Brain pericyte (primary cell): ENCODE data around the gene ARPIN.
"Not testable (repeated sequence)": the region's sequence is repeated elsewhere in the genome, so short reads cannot be mapped to it uniquely, and the experiment has no call there.

ENCODE experiments used
- DNase-seq: peaks from one replicate; pipeline ENCODE4 v3.0.0-alpha.2; 2012; ENCODE audit warnings: low read depth, low spot score

The ARPIN gene

DNA sequence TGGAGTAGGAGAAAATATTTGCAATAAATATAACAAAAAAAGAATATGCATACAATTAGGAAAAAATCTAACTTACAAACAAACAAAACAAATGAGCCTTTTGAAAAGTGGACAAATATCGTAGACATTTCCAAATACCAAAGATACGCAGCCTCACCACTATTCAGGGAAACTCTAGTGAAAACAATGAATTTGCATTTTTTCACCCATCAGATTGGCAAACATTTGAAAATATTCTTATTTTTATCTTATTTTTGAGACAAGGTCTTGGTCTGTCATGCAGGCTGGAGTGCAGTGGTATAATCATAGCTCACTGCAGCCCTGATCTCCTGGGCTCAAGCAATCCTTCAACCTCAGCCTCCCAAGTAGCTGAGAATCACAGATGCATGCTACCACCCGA is 34.4 kb downstream of the ARPIN start:
- no peak for DNase-seq

DNA sequence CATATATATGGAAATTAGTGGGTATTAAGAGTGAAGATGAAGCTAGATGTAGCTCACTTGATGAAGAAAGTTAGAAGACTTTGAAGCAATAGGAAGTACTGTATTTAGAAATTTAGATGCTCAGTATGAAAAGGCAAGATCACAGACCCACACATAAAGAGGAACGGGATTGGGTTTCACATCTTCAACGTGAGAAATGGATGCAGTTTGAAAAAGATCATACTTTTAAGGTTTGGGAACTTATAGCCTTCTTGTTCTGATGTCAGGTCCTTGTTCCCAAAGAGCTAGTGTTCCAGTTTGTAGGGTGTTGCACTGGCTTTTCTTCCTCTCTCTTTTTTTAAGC is 35.7 kb downstream of the ARPIN start:
- no peak for DNase-seq

DNA sequence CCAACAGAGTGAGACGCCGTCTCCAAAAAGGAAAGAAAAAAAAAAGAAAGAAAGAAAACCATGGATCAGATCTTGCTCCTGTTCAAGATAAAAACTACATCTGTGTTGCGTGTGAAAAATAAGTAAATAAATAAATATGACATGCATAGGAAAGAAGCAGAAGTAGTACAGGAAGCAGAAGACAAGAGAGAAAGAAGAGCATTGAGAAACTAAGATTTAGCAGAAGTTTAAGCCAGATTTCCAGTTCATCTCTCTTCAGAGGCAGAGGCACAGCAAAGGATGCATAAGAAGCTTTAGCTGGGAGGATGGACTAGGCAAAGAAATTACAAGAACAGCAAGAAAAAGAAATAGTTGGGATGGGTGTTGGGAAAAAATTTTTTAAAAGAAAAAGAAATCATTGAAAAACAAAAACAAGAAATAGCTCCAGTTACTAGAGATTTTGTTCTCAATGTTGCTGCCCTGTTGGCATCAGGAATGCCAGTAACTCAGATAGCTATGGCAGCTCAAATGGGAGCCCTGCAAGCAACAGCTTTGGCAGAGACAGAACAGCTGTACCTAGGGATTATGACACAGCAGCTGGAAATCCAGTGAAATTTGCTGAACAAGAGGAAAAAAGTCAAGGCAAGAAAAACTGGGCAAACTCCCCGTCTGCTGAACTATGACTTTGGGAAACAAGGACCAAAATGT is 36.2 kb downstream of the ARPIN start:
- no peak for DNase-seq

DNA sequence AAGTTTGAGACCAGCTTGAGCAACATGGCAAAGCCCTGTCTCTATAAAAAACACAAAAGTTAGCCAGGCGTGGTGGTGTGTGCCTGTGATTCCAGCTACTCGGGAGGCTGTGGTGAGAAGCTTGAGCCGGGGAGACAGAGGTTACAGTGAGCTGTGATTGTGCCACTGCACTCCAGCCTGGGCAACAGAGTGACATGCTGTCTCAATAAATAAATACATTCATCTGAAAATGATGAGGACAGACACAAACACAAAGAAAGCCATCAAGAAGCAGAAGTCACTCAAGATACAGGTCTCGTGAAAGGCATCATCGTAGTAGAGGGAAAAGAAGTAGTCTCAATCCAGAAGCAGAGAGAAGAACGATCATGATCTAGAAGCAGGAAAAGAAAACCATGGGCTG is 37.0 kb downstream of the ARPIN start:
- no peak for DNase-seq

DNA sequence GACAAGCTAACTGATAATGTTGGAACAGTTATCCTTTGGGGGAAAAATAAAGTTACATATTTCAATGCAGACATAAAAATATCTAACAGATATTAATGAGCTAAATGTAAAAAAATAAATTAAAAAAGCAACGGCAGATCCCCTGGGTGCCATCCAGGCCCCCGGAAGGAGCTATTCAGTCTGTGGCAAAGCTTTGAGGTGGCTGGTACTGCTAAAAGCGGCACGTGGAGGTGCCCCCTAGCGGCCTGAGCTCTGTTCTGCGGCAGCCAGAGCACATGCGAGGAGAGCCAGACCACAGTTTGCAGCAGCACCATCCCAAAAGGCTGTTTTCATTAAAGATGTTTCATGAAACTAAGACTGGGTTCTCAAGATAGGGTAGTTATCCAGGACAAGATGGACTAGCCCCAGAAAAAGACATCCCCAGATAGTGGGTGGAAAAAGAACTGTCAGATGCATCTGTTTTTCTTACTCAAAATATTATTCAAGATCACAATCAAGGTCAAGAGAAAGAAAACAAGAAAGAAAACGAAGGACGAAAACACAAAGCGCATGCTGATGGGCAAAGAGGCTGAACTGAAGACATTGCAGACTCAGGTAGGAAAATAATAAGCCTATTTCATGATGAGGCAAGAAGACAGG is 37.7 kb downstream of the ARPIN start:
- DNase-seq: no peak

DNA sequence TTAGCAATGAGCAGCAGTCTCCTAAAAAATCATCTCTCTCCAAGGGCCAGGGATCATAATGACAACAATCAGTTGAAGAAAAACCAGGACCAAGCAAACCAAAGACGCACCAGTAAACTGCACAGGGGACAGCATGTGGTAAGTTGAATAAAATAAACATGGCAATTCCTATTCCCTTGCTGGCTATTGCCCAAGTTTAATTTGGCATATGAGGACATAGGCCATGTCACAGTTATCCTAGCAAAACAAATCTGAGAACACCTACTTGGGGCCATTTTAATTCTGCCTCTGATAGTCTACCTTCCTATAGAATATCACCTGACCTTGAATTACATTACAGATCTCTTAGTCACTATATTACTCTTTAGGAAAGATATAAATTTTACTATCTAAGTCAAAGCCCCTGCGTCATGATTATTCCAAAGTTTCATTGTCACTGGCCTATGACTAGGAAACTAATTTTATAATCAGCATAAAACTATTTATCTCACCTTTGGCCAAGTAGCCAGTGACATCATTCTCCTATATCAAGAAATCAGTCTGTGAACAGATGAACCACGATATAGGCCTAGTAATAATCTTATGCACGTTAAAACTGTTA is 42.0 kb downstream of the ARPIN start:
- no peak for DNase-seq

DNA sequence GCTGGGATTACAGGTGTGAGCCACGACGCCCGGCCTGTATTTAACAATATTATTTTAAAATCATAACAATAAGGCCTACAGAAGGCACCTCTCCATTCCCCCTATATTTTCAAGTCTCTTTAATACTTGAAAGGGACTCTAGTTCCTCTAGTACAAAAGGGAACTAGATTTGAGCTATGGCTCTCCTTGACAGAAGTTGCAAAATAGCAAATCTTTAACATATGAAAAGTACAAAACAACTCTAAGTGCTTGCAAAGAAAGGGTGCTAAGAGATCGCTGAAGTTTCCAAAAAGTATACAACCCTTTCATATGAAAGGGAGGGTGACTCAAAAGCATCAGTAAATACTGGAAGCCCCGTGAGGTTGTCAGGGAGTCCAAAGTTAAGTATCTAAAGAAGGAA is 42.7 kb downstream of the ARPIN start:
- no peak for DNase-seq

DNA sequence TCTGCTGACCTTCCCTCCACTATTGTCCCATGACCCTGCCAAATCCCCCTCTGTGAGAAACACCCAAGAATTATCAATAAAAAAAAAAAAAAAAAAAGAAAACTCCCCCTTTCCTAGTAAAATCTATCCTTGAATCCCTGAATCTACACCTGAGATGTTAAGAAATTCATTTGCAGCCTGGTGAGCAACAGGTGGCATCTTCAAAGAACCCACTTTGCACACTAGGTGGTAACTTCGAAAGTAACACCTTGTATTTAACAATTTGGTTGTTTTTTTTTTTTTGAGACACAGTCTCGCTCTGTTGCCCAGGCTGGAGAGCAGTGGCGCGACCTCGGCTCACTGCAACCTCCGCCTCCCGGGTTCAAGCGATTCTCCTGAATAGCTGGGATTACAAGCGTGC is 43.3 kb downstream of the ARPIN start:
- DNase-seq: not testable (repeated sequence)

DNA sequence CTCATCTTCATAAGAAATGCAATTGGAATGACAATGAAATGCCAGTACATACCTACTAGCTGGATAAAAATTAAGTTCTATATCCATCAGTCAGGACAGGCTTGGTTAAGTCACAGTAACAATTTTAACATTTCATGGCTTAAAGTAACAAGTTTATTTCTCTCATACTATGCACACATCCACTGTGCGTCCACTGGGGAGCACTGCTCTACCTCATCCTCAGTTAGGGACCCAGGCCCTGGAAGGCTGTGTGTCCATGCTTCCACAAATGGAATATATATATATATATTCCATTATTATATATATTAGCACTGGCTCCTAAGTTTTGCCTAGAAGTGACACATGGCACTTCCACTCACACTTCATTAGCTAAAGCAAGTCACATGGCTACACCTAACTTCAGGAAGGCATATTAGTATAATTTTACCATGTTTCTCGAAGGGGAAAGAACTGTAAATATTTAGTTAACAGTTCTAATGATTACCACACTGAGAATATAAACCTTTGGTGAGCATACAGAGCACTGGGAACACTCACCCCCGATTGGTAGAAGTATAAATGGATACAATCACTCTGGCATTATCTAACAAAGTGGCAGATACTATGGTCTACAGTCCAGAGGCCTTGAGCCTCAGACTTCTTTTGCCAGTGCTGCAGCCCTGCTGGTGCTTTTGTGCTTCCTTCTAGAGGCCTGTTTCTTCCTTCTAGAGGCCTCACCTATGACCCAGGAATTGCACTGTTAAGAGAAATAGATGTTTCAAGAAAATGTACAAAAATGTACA is 47.6 kb downstream of the ARPIN start:
- DNase-seq: no peak

DNA sequence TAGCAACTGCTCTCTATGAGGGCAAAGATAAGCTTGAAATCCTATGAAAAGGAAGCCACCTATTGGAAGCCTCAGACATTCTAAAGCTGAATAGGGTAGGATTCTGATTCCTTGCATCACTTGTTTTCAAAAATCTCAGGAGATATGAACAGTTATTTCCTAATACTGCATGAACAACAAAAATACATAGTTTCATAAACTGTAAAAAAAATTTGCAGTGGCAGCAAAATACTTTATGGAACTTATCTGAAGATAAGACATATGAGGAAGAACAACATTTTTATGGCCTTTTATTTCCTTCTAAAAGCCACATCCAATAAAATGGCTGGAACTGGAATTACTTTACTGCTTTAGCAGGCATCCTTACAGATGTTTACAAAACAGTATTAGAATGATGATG is 48.8 kb downstream of the ARPIN start:
- DNase-seq: no peak

DNA sequence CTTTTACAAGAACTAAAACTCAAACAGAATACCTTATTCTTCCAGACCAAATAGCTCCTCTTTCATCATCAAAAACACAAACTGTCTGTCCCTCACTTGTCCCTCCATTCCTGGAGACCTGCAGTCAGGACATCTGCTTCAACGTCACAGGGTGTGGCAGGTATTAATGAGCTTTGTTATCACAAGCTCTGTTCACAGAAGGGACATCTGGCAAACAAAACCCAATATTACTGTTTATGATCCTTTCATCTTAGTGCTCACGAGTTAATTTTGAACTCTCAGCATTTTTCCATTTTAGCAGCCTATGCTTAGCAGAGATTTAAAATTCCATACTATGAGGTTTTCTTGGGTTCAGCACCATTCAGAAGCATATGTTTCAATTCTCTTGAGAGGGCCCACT is 51.9 kb downstream of the ARPIN start:
- no peak for DNase-seq

DNA sequence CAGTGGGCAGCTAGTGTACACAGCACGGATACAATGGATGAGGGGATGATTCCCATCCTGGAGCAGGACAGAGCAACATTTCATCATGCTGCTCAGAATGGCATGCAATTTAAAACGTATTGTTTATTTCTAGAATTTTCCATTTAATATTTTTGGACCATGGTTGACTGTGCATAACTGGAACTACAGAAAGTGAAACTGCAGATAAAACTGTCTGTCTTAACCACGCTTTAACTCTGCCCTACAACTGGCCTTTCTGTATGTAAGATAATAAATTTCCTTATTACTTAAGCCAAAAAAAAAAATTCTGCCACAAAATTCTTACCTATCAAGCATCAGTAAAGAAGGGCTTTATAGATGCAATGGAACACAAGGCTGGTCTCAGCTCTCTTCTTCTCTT is 52.3 kb downstream of the ARPIN start:
- DNase-seq: no peak

DNA sequence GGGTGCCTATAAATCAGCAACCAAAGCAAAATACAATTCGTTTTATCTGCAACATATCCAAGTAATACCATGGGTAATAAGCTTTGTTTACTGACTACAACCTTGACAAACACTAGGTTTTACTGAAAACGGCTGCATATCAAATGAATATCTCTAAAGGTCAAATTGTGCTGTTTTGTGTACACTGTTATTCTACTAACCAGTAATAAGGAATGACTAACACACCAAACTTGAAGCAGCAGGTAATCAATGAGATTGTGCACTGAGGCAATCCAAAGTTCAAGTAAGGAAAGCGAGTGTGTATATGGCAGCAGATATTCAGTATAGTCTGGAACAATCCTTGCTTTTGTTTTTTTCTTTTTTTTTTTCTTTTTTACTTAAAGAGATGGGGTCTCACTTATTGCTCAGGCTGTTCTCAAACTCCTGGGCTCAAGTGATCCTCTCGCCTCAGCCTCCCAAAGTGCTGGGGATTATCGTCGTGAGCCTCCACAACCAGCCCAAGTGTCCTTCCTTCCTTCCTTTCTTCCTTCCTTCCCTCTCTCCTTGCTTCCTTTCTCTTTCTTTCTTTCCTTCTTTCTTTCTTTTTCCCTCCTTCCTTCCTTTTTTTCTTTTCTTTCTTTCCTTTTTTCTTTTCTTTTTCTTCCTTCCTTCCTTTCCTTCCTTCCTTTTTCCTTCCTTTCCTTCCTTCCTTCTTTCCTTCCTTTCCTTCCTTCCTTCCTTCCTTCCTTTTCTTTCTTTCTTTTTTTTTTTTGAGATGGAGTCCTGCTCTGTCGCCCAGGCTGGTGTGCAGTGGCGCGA is 53.9 kb downstream of the ARPIN start:
- DNase-seq: no peak

DNA sequence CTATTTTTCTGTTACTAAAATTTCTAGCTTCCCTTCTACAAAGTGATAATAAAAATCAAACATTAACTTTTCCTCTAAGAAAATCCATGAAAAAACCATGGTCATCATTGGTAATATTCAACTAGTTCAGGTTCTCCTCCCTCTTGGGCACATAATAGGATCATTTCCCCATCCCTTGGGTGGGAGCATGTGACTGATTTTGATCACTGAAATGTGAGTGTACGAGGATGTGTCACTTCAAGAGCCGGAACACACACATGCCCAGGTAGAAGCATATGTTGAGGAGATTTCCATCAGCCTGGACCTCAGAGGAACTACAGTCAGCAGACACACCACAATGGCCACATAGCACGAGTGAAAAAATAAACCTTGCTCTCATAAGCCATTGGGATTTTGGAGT is 55.1 kb downstream of the ARPIN start:
- DNase-seq: no peak

DNA sequence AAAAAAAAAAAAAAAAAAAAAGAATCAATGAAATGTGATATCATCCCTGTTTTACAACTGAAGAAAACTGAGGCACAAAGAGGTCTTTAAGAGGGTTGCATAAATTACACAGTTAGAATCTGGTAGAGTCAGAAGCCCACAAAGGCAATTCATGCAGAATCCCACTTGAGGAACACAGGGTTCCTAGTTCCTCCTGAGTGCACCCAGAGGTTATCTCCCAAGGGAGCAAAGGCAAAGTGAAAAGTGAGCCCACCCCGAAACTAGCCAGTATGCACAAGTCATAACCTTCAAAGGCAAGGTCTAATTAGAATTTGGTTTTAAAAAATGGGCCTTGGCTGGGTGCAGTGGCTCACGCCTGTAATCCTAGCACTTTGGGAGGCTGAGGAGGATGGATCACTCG is 56.8 kb downstream of the ARPIN start:
- DNase-seq: no peak

DNA sequence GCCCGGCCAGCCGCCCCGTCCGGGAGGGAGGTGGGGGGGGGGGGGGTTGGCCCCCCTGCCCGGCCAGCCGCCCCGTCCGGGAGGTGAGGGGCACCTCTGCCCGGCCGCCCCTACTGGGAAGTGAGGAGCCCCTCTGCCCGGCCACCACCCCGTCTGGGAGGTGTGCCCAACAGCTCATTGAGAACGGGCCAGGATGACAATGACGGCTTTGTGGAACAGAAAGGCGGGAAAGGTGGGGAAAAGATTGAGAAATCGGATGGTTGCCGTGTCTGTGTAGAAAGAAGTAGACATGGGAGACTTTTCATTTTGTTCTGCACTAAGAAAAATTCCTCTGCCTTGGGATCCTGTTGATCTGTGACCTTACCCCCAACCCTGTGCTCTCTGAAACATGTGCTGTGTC is 57.9 kb downstream of the ARPIN start:
- not testable (repeated sequence) for DNase-seq

DNA sequence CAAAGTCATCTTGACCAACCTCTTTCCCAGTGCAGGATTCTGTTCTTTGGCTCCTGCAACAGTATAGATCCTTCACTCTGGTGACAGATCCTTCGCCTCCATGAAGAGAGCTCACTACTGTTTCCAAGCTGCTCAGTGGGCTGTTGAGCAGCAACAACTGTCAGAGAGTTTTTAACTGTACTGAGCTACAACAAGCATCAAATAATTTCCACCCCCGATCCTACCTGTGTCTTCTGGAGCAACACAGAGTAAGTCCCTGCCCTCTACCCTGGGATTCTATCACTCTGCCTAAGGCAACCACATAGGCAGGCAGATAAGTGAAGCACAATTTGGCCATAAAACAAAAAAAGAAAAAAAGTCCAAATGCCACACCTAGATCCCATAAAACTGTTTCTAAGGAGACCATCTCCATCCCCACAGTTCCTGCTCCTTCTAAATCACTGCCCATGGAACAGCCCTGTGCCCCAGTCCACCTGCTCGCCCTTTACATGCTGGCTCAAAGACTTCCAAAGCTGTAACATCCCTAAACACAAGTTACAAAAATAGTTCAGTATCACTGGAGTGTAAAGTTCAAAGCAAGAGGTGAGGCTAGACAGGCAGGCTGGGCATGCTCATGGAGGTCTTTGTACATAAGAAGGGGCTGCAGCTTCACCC is 60.3 kb downstream of the ARPIN start:
- DNase-seq: no peak

DNA sequence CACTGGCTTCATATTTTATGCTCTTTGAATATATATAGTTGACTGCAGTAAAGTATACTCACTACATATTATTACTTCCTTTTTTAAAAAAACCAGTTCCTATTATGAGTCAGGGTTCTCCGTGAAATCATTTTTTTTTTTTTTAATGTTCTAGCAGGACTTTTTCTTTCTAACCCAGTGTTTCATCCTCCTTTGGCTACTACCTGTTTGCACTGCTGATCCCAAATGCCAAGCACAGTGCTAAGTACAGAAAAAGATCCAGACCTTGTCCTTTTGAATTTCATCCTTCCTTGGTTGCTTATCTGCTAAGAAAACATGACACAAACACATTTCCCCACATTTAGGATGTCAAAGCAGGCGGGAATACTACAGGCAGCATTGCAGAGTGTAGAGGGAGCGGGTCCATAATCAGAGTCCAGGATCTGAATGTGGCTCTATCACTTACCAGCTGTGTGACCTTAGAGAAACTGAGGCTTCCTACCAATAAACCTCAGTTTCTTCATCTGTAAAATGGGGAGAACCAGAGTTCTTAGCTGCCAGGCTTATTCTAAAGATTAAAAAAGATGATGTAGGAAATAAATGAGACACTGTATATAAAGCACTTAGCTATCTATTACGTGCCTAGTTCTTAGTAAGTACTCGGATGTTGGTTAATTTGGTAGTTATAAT is 60.9 kb downstream of the ARPIN start:
- no peak for DNase-seq

DNA sequence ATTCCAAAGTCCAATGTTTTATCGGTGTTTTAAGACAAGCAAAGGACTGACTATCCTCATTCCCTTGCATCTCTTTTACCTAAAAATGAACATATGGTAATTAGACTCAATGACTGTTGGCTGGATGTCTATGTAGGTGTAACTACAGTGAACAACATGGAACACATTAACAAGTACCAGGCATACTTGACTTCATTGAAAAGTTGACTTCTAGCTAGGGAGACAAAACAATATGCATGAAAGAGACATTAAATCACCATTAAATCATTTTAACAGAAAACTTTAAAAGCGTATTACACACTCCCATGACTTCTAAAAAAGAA is 63.8 kb downstream of the ARPIN start:
- no peak for DNase-seq

DNA sequence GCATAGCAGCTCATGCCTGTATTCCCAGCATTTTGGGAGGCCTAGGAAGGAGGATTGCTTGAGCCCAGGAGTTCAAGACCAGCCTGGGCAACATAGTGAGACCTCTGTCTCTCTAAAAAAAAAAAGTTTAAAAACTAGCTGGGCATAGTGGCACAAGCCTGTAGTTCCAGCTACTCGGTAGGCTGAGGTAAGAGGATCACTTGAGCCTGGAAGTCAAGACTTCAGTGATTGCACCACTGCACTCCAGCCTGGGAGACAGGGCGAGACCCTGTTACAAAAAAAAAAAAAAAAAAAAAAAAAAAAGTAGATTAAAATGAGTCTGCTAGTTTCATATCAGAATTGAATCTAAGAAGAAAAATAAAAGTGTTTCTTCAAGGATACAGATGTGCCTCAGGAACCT is 65.7 kb downstream of the ARPIN start:
- no peak for DNase-seq

DNA sequence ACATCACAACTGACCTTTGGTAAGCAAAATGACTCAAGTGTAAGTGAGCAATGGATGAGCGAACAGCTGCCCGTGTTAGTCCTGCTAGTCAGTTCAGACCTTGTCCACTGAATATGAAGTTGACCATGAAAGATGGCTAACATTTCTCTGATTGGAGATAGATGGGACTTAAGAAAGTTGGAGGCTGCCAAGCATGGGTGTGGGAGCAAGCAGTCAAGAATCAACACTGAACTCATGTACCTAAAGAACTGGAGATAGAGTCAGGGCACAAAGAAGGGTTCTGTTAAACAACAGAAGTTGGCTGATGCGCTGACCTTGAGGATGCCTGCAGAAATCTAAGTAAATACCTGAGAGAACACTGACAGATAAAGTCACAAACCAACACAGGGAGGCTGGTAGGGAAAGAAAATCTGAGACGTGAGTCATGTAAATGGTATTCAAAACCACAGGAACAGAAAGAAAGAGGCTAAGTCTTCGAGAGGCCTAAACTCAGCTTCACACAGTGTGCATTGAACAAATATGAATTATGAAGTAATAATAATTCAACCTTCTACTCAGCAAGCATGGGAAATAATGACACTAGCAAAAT is 67.4 kb downstream of the ARPIN start:
- DNase-seq: peak; percentile 63
